ENCODE results near the gene LZTR1.

GRCh38 chr22:20937794-20938671 is 44.1 kb upstream of the LZTR1 start:
- no peak for TF ChIP-seq CTCF (IDR thresholded peaks at IDR 0.05; ENCODE audit: low read depth, low read length)
- TF ChIP-seq, protein P1, sequence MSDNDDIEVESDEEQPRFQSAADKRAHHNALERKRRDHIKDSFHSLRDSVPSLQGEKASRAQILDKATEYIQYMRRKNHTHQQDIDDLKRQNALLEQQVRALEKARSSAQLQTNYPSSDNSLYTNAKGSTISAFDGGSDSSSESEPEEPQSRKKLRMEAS (IDR thresholded peaks at IDR 0.05; ENCODE audit: low read depth, low read length), result no peak

All from NB4 (cell line).